Mesodermal cell (in vitro differentiated cells): Measurements from ENCODE around the gene NPC1.
A peak's percentile ranks its signal among the peaks of the same experiment; 100 is the strongest.
"Not testable (repeated sequence)": the region's sequence is repeated elsewhere in the genome, so short reads cannot be mapped to it uniquely, and the experiment has no call there.

Source experiments
- H3K27ac ChIP-seq: 2 replicates; pipeline ENCODE4 v1.7.0; 2013; ENCODE audit warnings: mild to moderate bottlenecking, low read depth, low read length, moderate library complexity; ENCODE audit not compliant: severe bottlenecking
- H3K36me3 ChIP-seq: 2 replicates; pipeline ENCODE4 v1.7.1; 2013; ENCODE audit warnings: mild to moderate bottlenecking, low read length, moderate library complexity; ENCODE audit not compliant: control insufficient read depth, insufficient read depth
- H3K4me1 ChIP-seq: one replicate; pipeline ENCODE4 v1.7.1; 2013; ENCODE audit warnings: mild to moderate bottlenecking, low read length; ENCODE audit not compliant: insufficient read depth, control insufficient read depth, poor library complexity, severe bottlenecking
- H3K4me3 ChIP-seq: 2 replicates; pipeline ENCODE4 v1.7.0; 2013; ENCODE audit warnings: low read length, control low read depth, mild to moderate bottlenecking; ENCODE audit not compliant: insufficient read depth, poor library complexity, severe bottlenecking; ENCODE audit errors: extremely low read depth
- H3K9me3 ChIP-seq: 2 replicates; pipeline ENCODE4 v1.7.1; 2013; ENCODE audit warnings: mild to moderate bottlenecking, low read length, moderate library complexity; ENCODE audit not compliant: control insufficient read depth
- WGBS, 2 experiments: methylation state at CpG; one replicate each; pipeline ENCODE4 v1.1.5; 2013; ENCODE audit warnings: missing lambda C conversion rate in 2 of 2; ENCODE audit not compliant: insufficient coverage in 2 of 2; 5-methylcytosine and 5-hydroxymethylcytosine counted together

Gene NPC1

GRCh38 chr18:23521907-23522306 is 64.4 kb downstream of the NPC1 start:
- Histone ChIP-seq H3K4me3 (no peak overlapping the region), H3K36me3 (peaks cover 91% of the 10 kb centered on the region), H3K9me3 (no peaks in the 10 kb centered on the region), H3K27ac (no peak overlapping the region), H3K4me1 (peaks cover 13% of the 10 kb centered on the region)
- WGBS, 2 experiments: 98 to 99% methylated on average over 6 of the region's 7 CpGs

- Histone ChIP-seq H3K36me3 (peaks cover 91% of the 10 kb centered on the region), H3K4me3 (no peak overlapping the region), H3K4me1 (peaks cover 10% of the 10 kb centered on the region), H3K27ac (no peak overlapping the region), H3K9me3 (no peaks in the 10 kb centered on the region)
- WGBS, 2 experiments: 96 to 98% methylated on average over 5 of the region's 7 CpGs
Observed at GRCh38 chr18:23521271-23521670, 65.0 kb downstream of the NPC1 start.

- WGBS, 2 experiments: 87 to 100% methylated on average over 1 to 3 of the region's 4 CpGs
- peaks cover 13% of the 10 kb centered on the region for H3K4me1 ChIP-seq
- H3K27ac ChIP-seq: no peak overlapping the region
- peaks cover 87% of the 10 kb centered on the region for H3K36me3 ChIP-seq
- no peaks in the 10 kb centered on the region for H3K9me3 ChIP-seq
- H3K4me3 ChIP-seq: no peak overlapping the region
Observed at GRCh38 chr18:23519734-23520133, 66.6 kb downstream of the NPC1 start.

DNA sequence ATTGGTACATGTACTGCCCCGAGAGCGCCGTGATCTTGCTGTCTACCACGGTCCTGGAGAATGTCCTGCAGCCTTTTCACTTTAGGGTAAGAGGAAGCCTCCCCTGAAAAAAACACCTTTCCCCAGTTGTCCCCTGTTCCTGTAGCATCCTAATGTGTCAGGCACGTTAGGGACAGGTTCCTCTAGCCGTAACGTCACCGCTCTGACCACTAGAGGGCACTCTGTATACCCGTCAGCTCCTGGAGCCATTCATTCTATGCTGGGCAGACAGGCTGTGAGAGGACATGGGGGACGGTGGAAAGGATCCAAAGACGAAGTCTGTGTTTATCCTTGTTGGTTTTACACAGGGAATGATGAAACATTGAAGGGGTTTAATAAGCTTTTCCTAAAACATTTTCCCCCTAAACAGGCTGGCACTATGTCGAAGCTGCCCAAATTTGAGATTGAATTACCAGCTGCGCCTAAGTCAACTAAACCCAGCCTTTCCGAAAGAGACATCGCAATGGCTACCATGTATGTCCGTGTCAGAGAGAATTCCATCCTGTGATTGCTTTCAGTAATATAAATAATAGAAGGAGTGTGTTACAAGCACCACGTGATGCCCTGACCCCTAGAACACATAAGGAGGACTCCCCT is 70.3 kb downstream of the NPC1 start:
- Histone ChIP-seq H3K36me3 (peaks cover 64% of the 10 kb centered on the region), H3K4me1 (peaks cover 5% of the 10 kb centered on the region), H3K9me3 (no peaks in the 10 kb centered on the region), H3K4me3 (no peak overlapping the region), H3K27ac (no peak overlapping the region)
- 41 to 48% methylated on average over 13 to 14 of the region's 17 CpGs for WGBS, 2 experiments

- no peaks in the 10 kb centered on the region for H3K9me3 ChIP-seq
- no peak overlapping the region for H3K27ac ChIP-seq
- H3K4me1 ChIP-seq: peaks cover 3% of the 10 kb centered on the region
- peaks cover 55% of the 10 kb centered on the region for H3K36me3 ChIP-seq
- no peak overlapping the region for H3K4me3 ChIP-seq
- WGBS, 2 experiments: 100% methylated on average over 1 of the region's 1 CpG; no CpG with 5 or more reads in 1 of the 2 experiments
Observed at GRCh38 chr18:23512641-23513040, 73.7 kb downstream of the NPC1 start.

DNA sequence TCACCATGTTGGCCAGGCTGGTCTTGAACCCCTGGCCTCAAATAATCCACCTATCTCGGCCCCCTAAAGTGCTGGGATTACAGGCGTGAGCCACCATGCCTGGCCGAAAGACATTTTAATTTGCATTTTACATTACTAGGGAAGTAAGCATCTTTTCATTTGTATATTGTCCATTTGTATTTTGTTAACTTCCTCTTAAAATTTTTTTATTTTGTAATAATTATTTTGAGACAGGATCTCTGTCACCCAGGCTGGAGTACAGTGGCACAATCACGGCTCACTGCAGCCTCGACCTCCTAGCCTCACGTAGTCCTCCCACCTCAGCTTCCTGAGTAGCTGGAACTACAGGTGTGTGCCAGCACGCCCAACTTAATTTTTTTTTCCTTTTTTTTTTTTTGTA is 74.1 kb downstream of the NPC1 start:
- H3K4me1 ChIP-seq, H3K27ac ChIP-seq, H3K4me3 ChIP-seq, H3K9me3 ChIP-seq: not testable (repeated sequence)
- peaks cover 54% of the 10 kb centered on the region for H3K36me3 ChIP-seq
- WGBS, 2 experiments: 92 to 94% methylated on average over 5 of the region's 7 CpGs

GRCh38 chr18:23510923-23511322 is 75.4 kb downstream of the NPC1 start:
- not testable (repeated sequence) for H3K4me1 ChIP-seq, H3K4me3 ChIP-seq, H3K27ac ChIP-seq, H3K9me3 ChIP-seq
- 100% methylated on average over 1 of the region's 2 CpGs; no CpG with 5 or more reads in 1 of the 2 experiments for WGBS, 2 experiments
- H3K36me3 ChIP-seq: peaks cover 45% of the 10 kb centered on the region

DNA sequence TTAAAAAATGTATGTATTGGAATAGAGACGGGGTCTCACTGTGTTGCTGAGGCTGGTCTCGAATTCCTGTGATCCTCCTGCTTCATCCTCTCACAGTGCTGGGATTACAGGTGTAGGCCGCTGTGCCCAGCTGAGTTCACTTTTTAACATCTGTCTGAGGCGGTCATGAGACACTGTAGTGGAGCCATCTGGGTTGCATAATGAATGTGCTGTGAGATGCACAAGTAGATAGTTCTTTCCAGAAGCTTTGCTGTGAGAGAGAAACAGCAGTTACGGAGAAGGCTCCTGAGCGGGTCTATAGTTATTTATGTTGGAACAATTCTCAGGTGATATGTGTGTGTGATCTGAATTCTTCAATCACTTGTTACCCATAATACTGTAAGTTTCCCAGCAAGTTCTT is 79.9 kb downstream of the NPC1 start:
- Histone ChIP-seq H3K36me3 (peaks cover 43% of the 10 kb centered on the region), H3K4me1 (peaks cover 8% of the 10 kb centered on the region), H3K4me3 (no peak overlapping the region), H3K9me3 (no peaks in the 10 kb centered on the region), H3K27ac (no peak overlapping the region)
- WGBS, 2 experiments: 90 to 94% methylated on average over 3 of the region's 6 CpGs

GRCh38 chr18:23504720-23505119 is 81.6 kb downstream of the NPC1 start:
- peak overlapping the region; percentile 84 for H3K4me3 ChIP-seq
- peaks cover 8% of the 10 kb centered on the region for H3K4me1 ChIP-seq
- 86 to 100% methylated on average over 2 of the region's 3 CpGs for WGBS, 2 experiments

GRCh38 chr18:23503963-23504344 is 82.4 kb downstream of the NPC1 start:
- Histone ChIP-seq H3K9me3 (no peaks in the 10 kb centered on the region), H3K36me3 (peaks cover 25% of the 10 kb centered on the region), H3K4me1 (peaks cover 8% of the 10 kb centered on the region), H3K4me3 (peak overlapping the region; percentile 84), H3K27ac (no peak overlapping the region)
- 7 to 10% methylated on average over 19 to 20 of the region's 21 CpGs for WGBS, 2 experiments

More at GRCh38 chr18:23504720-23505119, 81.6 kb downstream of the NPC1 start:
- Histone ChIP-seq H3K36me3 (peaks cover 27% of the 10 kb centered on the region), H3K27ac (no peak overlapping the region), H3K9me3 (no peaks in the 10 kb centered on the region)
